G401 (cell line): Measurements from ENCODE around the gene AGFG2. TPM values are rescaled to one million over a fixed set of nuclear protein-coding genes. Genes with fewer than 3 reads are reported as not detected.
A peak's percentile ranks its signal among the peaks of the same experiment; 100 is the strongest.
"Not testable (repeated sequence)": the region's sequence is repeated elsewhere in the genome, so short reads cannot be mapped to it uniquely, and the experiment has no call there.

ENCODE experiments used
- DNase-seq: peaks from one replicate; pipeline ENCODE4 v3.0.0-alpha.2; 2015; ENCODE audit warnings: low spot score
- in situ Hi-C: cut with HindIII; loops from 2 replicates; pipeline ENCODE4 v1.10.0; 2016; ENCODE audit warnings: low sequenced_read_pairs, mixed read lengths
- total RNA-seq: library from RNA; depleted of rRNA; stranded (reverse); fragments of >200 nt; shearing (Covaris generic); gene quantifications from 2 replicates; pipeline ENCODE4 v1.2.3, GENCODE V29; 2014; rRNA removed

AGFG2 gene
- 42.3 and 47.0 TPM in 2 replicates for total RNA-seq

- in situ Hi-C loops, result no loop called here
- DNase-seq, result peak; percentile 100
Measured at GRCh38 chr7:100538654-100539435, at the start of gene AGFG2. Gene AGFG2 (plus strand): TSS chr7:100539203. CDS start chr7:100539347, 144 bp downstream.

GRCh38 chr7:100489824-100490223 lies 49.2 kb upstream of the AGFG2 start:
- in situ Hi-C loops, result no loop called here
- DNase-seq, result peak; percentile 85

GRCh38 chr7:100490483-100491191 lies 48.4 kb upstream of the AGFG2 start:
- DNase-seq, result no peak
- in situ Hi-C loops, result no loop called here

- no peak for DNase-seq
- in situ Hi-C loops, result no loop called here
Measured at GRCh38 chr7:100491192-100491578, 47.8 kb upstream of the AGFG2 start.

GRCh38 chr7:100492738-100493475 lies 46.1 kb upstream of the AGFG2 start:
- no peak for DNase-seq
- in situ Hi-C loops, result no loop called here

- in situ Hi-C loops, result no loop called here
- no peak for DNase-seq
Measured at GRCh38 chr7:100493476-100494264, 45.3 kb upstream of the AGFG2 start.

GRCh38 chr7:100496509-100496908 lies 42.5 kb upstream of the AGFG2 start:
- DNase-seq, result no peak
- in situ Hi-C loops, result no loop called here

GRCh38 chr7:100500743-100501142 lies 38.3 kb upstream of the AGFG2 start:
- in situ Hi-C loops, result not testable (repeated sequence)

GRCh38 chr7:100504031-100504430 lies 35.0 kb upstream of the AGFG2 start:
- in situ Hi-C loops, result not testable (repeated sequence)

More at GRCh38 chr7:100500743-100501142, 38.3 kb upstream of the AGFG2 start:
- not testable (repeated sequence) for DNase-seq

GRCh38 chr7:100504887-100505611 lies 34.0 kb upstream of the AGFG2 start:
- in situ Hi-C loops, result no loop called here
- DNase-seq, result no peak

More at GRCh38 chr7:100504031-100504430, 35.0 kb upstream of the AGFG2 start:
- not testable (repeated sequence) for DNase-seq

- DNase-seq, result no peak
- in situ Hi-C loops, result no loop called here
Measured at GRCh38 chr7:100506356-100506923, 32.6 kb upstream of the AGFG2 start.

GRCh38 chr7:100509231-100509630 lies 29.8 kb upstream of the AGFG2 start:
- in situ Hi-C loops, result no loop called here
- peak; percentile 82 for DNase-seq

GRCh38 chr7:100510437-100511239 lies 28.4 kb upstream of the AGFG2 start:
- in situ Hi-C loops, result no loop called here
- no peak for DNase-seq

- DNase-seq, result no peak
- in situ Hi-C loops, result no loop called here
Measured at GRCh38 chr7:100513212-100513810, 25.7 kb upstream of the AGFG2 start.

GRCh38 chr7:100515072-100515532 lies 23.9 kb upstream of the AGFG2 start:
- in situ Hi-C loops, result no loop called here
- DNase-seq, result no peak

- in situ Hi-C loops, result no loop called here
- DNase-seq, result no peak
Measured at GRCh38 chr7:100516135-100516812, 22.7 kb upstream of the AGFG2 start.
